BLaER1 (cell line): ENCODE data around the gene EPSTI1.

ENCODE experiments used
- H3K27ac ChIP-seq: shearing (Covaris generic); formaldehyde crosslinking; 2 replicates; pipeline ENCODE4 v1.8.1; 2022
- H3K27me3 ChIP-seq: shearing (Covaris generic); formaldehyde crosslinking; 2 replicates; pipeline ENCODE4 v1.8.1; 2022
- H3K36me3 ChIP-seq: shearing (Covaris generic); formaldehyde crosslinking; 2 replicates; pipeline ENCODE4 v1.8.1; 2022
- H3K4me1 ChIP-seq: shearing (Covaris generic); formaldehyde crosslinking; 2 replicates; pipeline ENCODE4 v1.8.1; 2022
- H3K4me2 ChIP-seq: shearing (Covaris generic); formaldehyde crosslinking; 2 replicates; pipeline ENCODE4 v1.8.1; 2022
- H3K4me3 ChIP-seq: shearing (Covaris generic); formaldehyde crosslinking; 2 replicates; pipeline ENCODE4 v1.8.1; 2022
- H3K9ac ChIP-seq: shearing (Covaris generic); formaldehyde crosslinking; 2 replicates; pipeline ENCODE4 v1.8.1; 2022
- H3K9me3 ChIP-seq: shearing (Covaris generic); formaldehyde crosslinking; 2 replicates; pipeline ENCODE4 v1.8.1; 2022
- H4K20me1 ChIP-seq: shearing (Covaris generic); formaldehyde crosslinking; 2 replicates; pipeline ENCODE4 v1.8.1; 2022
- Cebpa-rat ChIP-seq: shearing (Covaris generic); IDR thresholded peaks from 2 replicates; pipeline ENCODE4 v1.8.1; 2022

EPSTI1 gene

DNA sequence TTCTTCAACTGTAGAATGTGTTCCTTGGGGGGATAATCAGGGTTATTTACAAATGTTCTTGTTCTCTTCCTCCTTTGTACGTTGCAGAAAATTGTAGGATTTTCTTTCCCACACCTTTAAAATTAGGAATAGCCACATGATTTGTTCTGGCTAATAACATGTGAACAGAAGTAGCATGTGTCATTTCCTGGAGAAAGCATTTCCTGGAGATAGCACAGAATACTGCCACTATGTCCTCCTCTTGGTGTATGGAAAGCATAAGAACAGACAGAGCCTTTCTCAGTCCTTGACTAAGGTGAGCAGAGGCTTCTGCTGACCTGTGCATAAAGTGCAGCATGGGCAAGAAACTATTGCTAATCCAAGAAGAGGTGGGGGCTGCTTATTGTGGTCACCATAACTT, 108.9 kb downstream of the EPSTI1 start:
- TF ChIP-seq Cebpa-rat, result no peak
- H3K27me3 ChIP-seq, result no peaks in the 10 kb centered on the region
- H3K4me2 ChIP-seq, result no peak overlapping the region
- no peaks in the 10 kb centered on the region for H4K20me1 ChIP-seq
- no peak overlapping the region for H3K9ac ChIP-seq
- H3K27ac ChIP-seq, result no peak overlapping the region
- peaks cover 4% of the 10 kb centered on the region; the same call in 1 of the 2 replicates for H3K4me1 ChIP-seq
- H3K4me3 ChIP-seq, result no peak overlapping the region
- H3K36me3 ChIP-seq, result no peaks in the 10 kb centered on the region
- 0 out of 2 replicates have a peak, but pooled peaks cover 6% of the 10 kb centered on the region for H3K9me3 ChIP-seq

- H3K4me3 ChIP-seq, result no peak overlapping the region
- no peaks in the 10 kb centered on the region for H3K27me3 ChIP-seq
- H3K4me1 ChIP-seq, result peaks cover 4% of the 10 kb centered on the region; the same call in 1 of the 2 replicates
- no peak for TF ChIP-seq Cebpa-rat
- no peak overlapping the region for H3K9ac ChIP-seq
- H3K36me3 ChIP-seq, result no peaks in the 10 kb centered on the region
- no peaks in the 10 kb centered on the region for H4K20me1 ChIP-seq
- no peak overlapping the region for H3K27ac ChIP-seq
- no peak overlapping the region for H3K4me2 ChIP-seq
- H3K9me3 ChIP-seq, result 0 out of 2 replicates have a peak, but pooled peaks cover 6% of the 10 kb centered on the region
These were observed 111.9 kb downstream of the EPSTI1 start for GRCh38 chr13:42880056-42880605.

DNA sequence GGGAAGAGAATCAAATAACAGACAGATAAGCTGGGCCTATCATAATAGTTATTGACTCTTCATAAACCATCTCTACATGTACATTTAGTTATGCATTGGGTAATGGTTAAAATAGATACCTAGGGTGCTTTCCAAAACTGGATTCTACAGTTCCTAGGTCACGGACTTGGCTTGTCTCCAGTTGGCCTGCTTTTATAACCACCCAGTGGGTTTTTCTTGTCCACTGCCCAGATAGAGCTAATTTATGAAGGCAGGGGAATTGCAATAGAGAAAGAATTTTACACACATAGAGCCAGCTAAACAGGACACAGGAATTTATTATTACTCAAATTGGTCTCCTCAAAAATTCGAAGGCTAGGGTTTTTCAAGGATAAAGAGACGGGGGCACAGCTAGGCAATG, 113.3 kb downstream of the EPSTI1 start:
- TF ChIP-seq Cebpa-rat, result no peak
- 0 out of 2 replicates have a peak, but pooled peaks cover 6% of the 10 kb centered on the region for H3K9me3 ChIP-seq

DNA sequence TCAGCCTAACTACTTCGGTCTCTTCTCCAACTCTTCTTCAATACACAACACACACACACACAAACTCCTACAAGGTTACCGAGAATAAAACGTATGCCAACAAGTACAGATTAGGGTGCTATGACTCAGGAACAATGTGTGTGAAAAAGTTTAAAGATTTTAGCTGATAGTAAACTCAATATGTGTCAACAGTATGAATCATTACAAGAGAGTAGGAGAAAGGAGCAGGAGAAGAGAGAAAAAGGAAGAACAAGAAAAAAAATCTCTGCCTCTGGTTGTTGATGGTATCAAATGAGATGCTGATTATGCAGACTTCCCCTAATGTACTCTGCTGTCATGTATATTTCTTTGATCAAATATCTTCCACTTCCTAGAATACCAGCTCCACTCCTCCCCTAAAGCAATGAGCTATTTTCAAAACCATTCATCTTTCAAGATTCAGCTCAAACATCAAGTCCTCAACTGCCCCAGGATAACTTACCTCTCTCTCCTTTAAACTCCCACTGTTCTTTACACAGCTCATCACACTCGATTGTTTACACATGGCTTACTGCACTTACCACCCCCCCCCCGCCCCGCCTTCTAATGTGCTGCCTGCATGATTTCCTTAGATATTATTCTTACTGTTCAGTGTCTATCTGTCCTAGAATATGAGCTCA, 115.0 kb downstream of the EPSTI1 start:
- no peaks in the 10 kb centered on the region for H3K36me3 ChIP-seq
- H4K20me1 ChIP-seq, result no peaks in the 10 kb centered on the region
- no peak for TF ChIP-seq Cebpa-rat
- no peaks in the 10 kb centered on the region for H3K27me3 ChIP-seq
- H3K27ac ChIP-seq, result no peak overlapping the region
- no peak overlapping the region for H3K4me2 ChIP-seq
- H3K4me1 ChIP-seq, result no peaks in the 10 kb centered on the region
- H3K4me3 ChIP-seq, result no peak overlapping the region
- H3K9ac ChIP-seq, result no peak overlapping the region
- 0 out of 2 replicates have a peak, but pooled peaks cover 6% of the 10 kb centered on the region for H3K9me3 ChIP-seq

More for the DNA sequence above, 113.3 kb downstream of the EPSTI1 start:
- Histone ChIP-seq H4K20me1 (no peaks in the 10 kb centered on the region), H3K27ac (no peak overlapping the region), H3K27me3 (no peaks in the 10 kb centered on the region), H3K4me1 (peaks cover 4% of the 10 kb centered on the region; the same call in 1 of the 2 replicates), H3K36me3 (no peaks in the 10 kb centered on the region), H3K4me3 (no peak overlapping the region), H3K4me2 (no peak overlapping the region), H3K9ac (no peak overlapping the region)

DNA sequence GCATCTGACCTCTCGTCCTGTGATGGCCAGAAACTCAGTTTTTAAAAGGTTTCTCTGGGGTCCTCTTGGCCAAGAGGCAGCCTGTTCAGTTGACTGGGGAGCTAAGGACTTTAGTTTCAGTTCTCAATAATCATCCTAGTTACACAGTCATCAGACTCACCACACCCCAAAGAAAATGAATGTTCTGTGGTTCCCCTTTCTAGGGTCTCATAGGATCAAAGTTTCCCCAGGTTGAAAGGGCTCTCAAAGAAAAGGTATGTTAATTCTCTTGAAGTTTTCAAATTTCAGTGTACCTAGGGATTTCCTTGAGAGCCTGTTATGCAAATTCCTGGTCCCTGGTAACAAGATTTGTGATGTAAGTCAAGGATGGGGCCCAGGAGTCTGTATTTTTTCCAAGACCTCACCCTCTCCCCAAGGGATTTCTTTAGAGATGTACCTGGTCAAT, 115.7 kb downstream of the EPSTI1 start:
- no peak overlapping the region for H3K4me3 ChIP-seq
- no peaks in the 10 kb centered on the region for H3K27me3 ChIP-seq
- H3K9ac ChIP-seq, result no peak overlapping the region
- no peak overlapping the region for H3K4me2 ChIP-seq
- TF ChIP-seq Cebpa-rat, result no peak
- no peaks in the 10 kb centered on the region for H4K20me1 ChIP-seq
- no peaks in the 10 kb centered on the region for H3K4me1 ChIP-seq
- 0 out of 2 replicates have a peak, but pooled peaks cover 6% of the 10 kb centered on the region for H3K9me3 ChIP-seq
- no peaks in the 10 kb centered on the region for H3K36me3 ChIP-seq
- H3K27ac ChIP-seq, result no peak overlapping the region

- Histone ChIP-seq H4K20me1 (no peaks in the 10 kb centered on the region), H3K9ac (no peak overlapping the region), H3K4me2 (no peak overlapping the region), H3K36me3 (no peaks in the 10 kb centered on the region), H3K27ac (no peak overlapping the region), H3K27me3 (no peaks in the 10 kb centered on the region), H3K9me3 (0 out of 2 replicates have a peak, but pooled peaks cover 6% of the 10 kb centered on the region), H3K4me3 (no peak overlapping the region), H3K4me1 (no peaks in the 10 kb centered on the region)
- TF ChIP-seq Cebpa-rat, result no peak
These were observed 116.4 kb downstream of the EPSTI1 start for GRCh38 chr13:42875475-42876269.

GRCh38 chr13:42874221-42874620, 117.8 kb downstream of the EPSTI1 start:
- H3K36me3 ChIP-seq, result no peaks in the 10 kb centered on the region
- no peaks in the 10 kb centered on the region for H4K20me1 ChIP-seq
- H3K4me2 ChIP-seq, result no peak overlapping the region
- no peaks in the 10 kb centered on the region for H3K27me3 ChIP-seq
- H3K4me1 ChIP-seq, result no peaks in the 10 kb centered on the region
- H3K27ac ChIP-seq, result no peak overlapping the region
- no peak for TF ChIP-seq Cebpa-rat
- H3K9ac ChIP-seq, result no peak overlapping the region
- no peak overlapping the region for H3K4me3 ChIP-seq
- H3K9me3 ChIP-seq, result 0 out of 2 replicates have a peak, but pooled peaks cover 5% of the 10 kb centered on the region

DNA sequence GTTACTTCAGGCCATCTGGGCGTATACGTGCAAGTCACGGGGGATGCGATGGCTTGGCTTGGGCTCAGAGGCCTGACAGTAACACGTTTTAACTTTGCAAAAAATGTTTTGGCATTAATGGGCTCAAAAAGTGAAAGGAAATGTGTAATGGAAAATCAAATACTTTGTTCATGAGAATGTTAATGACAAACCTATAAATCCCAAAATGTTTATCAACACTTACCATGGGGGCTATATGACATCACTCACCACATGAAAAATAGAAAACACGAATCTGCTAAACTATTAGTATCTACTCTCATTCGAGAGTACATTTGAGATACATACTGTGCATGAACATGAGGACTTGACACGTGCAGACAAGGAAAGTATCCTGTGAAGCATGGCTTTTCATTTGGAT, 119.0 kb downstream of the EPSTI1 start:
- no peaks in the 10 kb centered on the region for H4K20me1 ChIP-seq
- H3K27ac ChIP-seq, result no peak overlapping the region
- H3K4me1 ChIP-seq, result no peaks in the 10 kb centered on the region
- H3K27me3 ChIP-seq, result no peaks in the 10 kb centered on the region
- no peaks in the 10 kb centered on the region for H3K9me3 ChIP-seq
- no peaks in the 10 kb centered on the region for H3K36me3 ChIP-seq
- no peak for TF ChIP-seq Cebpa-rat
- no peak overlapping the region for H3K9ac ChIP-seq
- no peak overlapping the region for H3K4me2 ChIP-seq
- no peak overlapping the region for H3K4me3 ChIP-seq

GRCh38 chr13:42867232-42867631, 124.8 kb downstream of the EPSTI1 start:
- no peak overlapping the region for H3K27ac ChIP-seq
- no peaks in the 10 kb centered on the region for H3K36me3 ChIP-seq
- no peaks in the 10 kb centered on the region for H3K9me3 ChIP-seq
- H4K20me1 ChIP-seq, result no peaks in the 10 kb centered on the region
- no peaks in the 10 kb centered on the region for H3K27me3 ChIP-seq
- no peaks in the 10 kb centered on the region for H3K4me1 ChIP-seq
- no peak overlapping the region for H3K4me3 ChIP-seq
- TF ChIP-seq Cebpa-rat, result no peak
- H3K9ac ChIP-seq, result no peak overlapping the region
- no peak overlapping the region for H3K4me2 ChIP-seq

- Histone ChIP-seq H3K4me3 (no peak overlapping the region), H3K9me3 (no peaks in the 10 kb centered on the region), H4K20me1 (no peaks in the 10 kb centered on the region), H3K27ac (no peak overlapping the region), H3K4me1 (no peaks in the 10 kb centered on the region), H3K9ac (no peak overlapping the region), H3K4me2 (no peak overlapping the region), H3K27me3 (no peaks in the 10 kb centered on the region), H3K36me3 (no peaks in the 10 kb centered on the region)
- TF ChIP-seq Cebpa-rat, result no peak
These were observed 126.3 kb downstream of the EPSTI1 start for GRCh38 chr13:42865768-42866102.
